ENCODE data around the gene GRAMD4. TPM values are rescaled to one million over a fixed set of nuclear protein-coding genes. Genes with fewer than 3 reads are reported as not detected.

The GRAMD4 gene
- total and polyA plus RNA-seq, 10 of the 15 experiments (the other 5 are each of a cell fraction or from before 2014, with no cell fraction given) = 0.21 to 45.5 (median 10.6) TPM

DNA sequence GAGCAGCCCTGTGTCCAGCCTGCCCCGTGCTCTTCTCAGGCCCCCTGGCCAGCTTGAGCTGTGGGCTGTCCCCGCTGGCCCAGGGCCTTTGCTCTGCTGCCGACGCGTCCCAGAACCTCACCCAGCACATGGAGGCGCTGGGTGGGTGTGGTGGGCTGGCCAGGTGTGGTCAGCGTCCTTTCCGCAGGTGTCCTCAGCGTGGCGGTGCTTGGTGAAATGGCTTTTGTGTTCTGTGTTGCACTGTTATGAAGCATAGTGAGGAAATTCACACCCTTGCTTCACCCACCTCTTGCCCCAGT is 37.4 kb downstream of the GRAMD4 start (continued):
- TF ChIP-seq, protein P1, sequence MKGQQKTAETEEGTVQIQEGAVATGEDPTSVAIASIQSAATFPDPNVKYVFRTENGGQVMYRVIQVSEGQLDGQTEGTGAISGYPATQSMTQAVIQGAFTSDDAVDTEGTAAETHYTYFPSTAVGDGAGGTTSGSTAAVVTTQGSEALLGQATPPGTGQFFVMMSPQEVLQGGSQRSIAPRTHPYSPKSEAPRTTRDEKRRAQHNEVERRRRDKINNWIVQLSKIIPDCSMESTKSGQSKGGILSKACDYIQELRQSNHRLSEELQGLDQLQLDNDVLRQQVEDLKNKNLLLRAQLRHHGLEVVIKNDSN (IDR thresholded peaks at IDR 0.05; ENCODE audit: borderline replicate concordance, extremely low read length, insufficient read depth, low read depth, low read length) = no peak
- no peak for TF ChIP-seq NFIC (IDR thresholded peaks at IDR 0.05; ENCODE audit: low read depth, low read length)

DNA sequence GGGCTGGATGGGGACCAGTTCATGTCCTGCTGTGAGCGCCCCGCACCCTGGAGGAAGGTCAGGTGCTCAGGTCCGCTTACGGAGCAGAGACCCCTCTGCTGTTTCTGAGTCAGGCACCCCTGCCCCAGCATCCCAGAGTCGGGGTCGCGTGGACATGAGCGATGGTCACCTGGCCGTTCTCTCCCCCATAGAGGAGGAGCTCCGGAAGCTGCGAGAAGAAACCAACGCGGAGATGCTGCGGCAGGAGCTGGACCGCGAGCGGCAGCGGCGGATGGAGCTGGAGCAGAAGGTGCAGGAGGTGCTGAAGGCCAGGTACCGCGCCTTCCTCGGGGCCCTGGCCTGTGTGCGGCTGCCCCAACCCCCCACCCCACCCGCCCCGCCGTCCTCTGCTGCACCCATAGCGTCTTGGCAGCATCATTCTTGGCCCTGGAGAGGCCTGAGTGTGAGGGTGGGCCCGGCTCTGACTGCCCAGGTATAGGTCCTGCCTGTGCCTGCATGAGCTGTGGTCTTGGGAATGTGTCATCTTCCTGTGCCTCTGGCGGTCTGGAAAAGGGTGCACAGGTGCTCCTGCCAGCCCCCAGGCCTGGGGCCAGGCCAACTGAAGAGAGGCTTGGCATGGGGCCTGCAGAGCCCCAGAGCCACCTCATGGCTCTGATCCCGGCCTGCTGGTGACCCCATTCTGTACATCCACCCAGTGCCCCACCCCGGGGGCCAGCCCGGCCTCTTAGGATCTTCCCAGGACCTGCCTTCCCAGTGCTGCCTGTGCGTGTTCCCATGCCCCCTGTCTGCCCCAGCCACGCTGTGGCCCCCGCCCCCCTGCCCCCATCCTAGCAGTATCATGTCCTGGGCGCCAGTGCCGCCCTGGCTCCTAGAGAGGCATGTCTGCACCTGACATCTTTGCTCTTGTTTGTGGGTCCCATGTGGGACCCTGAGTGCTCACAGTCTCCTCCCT is 38.1 kb downstream of the GRAMD4 start:
- Histone ChIP-seq H3K4me3 (no peak overlapping the region), H3K27ac (ENCODE audit: control insufficient read depth, insufficient read depth) (no peak overlapping the region), H3K4me1 (ENCODE audit: control insufficient read depth, insufficient read depth, low read length) (peaks cover 6% of the 10 kb centered on the region), H3K36me3 (ENCODE audit: control insufficient read depth in 2 of 2, insufficient read depth in 2 of 2, low read length in 1 of 2) (peaks cover 0 to 8% of the 10 kb centered on the region in 2 experiments; a peak in 2 of 4 replicates), H4K20me1 (ENCODE audit: control insufficient read depth, insufficient read depth) (no peaks in the 10 kb centered on the region), H3K79me2 (ENCODE audit: control insufficient read depth, insufficient read depth, low read length) (no peaks in the 10 kb centered on the region), H3K9me3 (replicated peaks; ENCODE audit: control insufficient read depth, insufficient read depth, low read length) (no peaks in the 10 kb centered on the region), H3K27me3 (replicated peaks in 1 of 2; ENCODE audit: control insufficient read depth in 2 of 2, insufficient read depth in 2 of 2, low read length in 1 of 2) (no peaks in the 10 kb centered on the region), H2AFZ (ENCODE audit: control insufficient read depth, low read depth, low read length) (no peak overlapping the region), H3K9ac (ENCODE audit: control insufficient read depth, insufficient read depth, low read length) (no peak overlapping the region), H3K4me2 (ENCODE audit: control insufficient read depth, insufficient read depth) (no peak overlapping the region)
- no peak for FAIRE-seq
- DNase-seq (ENCODE audit: low read depth, low spot score) = no peak
- CTCF ChIA-PET = no interaction called here
- 83% methylated on average over 27 of the region's 37 CpGs for WGBS (ENCODE audit: insufficient coverage, insufficient replicate concordance, low lambda C conversion rate, missing lambda C conversion rate)
- in situ Hi-C loops (cut with MboI) = no loop called here
- SMC1A ChIA-PET (ENCODE audit: uncharacterized antibody, unreplicated experiment) = no interaction called here
- RAD21 ChIA-PET (ENCODE audit: unreplicated experiment) = no interaction called here
- ATAC-seq = no peak
- intact Hi-C loops (cut with micrococcal nuclease; ENCODE audit: unreplicated experiment) = no loop called here
- POLR2A ChIA-PET = no interaction called here
- BruUV-seq (replicated peaks) = no TSS peak
- TF ChIP-seq IKZF1 (conservative IDR thresholded peaks at IDR 0.05) = no peak
- TF ChIP-seq ZNF217 (IDR thresholded peaks at IDR 0.05) = no peak
- TF ChIP-seq, protein P2, sequence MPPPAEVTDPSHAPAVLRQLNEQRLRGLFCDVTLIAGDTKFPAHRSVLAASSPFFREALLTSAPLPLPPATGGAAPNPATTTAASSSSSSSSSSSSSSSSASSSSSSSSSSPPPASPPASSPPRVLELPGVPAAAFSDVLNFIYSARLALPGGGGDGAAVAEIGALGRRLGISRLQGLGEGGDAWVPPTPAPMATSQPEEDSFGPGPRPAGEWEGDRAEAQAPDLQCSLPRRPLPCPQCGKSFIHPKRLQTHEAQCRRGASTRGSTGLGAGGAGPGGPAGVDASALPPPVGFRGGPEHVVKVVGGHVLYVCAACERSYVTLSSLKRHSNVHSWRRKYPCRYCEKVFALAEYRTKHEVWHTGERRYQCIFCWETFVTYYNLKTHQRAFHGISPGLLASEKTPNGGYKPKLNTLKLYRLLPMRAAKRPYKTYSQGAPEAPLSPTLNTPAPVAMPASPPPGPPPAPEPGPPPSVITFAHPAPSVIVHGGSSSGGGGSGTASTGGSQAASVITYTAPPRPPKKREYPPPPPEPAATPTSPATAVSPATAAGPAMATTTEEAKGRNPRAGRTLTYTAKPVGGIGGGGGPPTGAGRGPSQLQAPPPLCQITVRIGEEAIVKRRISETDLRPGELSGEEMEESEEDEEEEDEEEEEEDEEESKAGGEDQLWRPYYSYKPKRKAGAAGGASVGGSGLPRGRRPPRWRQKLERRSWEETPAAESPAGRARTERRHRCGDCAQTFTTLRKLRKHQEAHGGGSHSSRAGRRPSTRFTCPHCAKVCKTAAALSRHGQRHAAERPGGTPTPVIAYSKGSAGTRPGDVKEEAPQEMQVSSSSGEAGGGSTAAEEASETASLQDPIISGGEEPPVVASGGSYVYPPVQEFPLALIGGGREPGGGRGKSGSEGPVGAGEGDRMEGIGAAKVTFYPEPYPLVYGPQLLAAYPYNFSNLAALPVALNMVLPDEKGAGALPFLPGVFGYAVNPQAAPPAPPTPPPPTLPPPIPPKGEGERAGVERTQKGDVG (CRISPR knock-in tag; IDR thresholded peaks at IDR 0.05) = no peak
- TF ChIP-seq BRCA1 (IDR thresholded peaks at IDR 0.05; ENCODE audit: low read depth, low read length) = no peak
- TF ChIP-seq ZNF384 (IDR thresholded peaks at IDR 0.05; ENCODE audit: borderline replicate concordance, low read depth, low read length) = no peak
- TF ChIP-seq, protein P3, sequence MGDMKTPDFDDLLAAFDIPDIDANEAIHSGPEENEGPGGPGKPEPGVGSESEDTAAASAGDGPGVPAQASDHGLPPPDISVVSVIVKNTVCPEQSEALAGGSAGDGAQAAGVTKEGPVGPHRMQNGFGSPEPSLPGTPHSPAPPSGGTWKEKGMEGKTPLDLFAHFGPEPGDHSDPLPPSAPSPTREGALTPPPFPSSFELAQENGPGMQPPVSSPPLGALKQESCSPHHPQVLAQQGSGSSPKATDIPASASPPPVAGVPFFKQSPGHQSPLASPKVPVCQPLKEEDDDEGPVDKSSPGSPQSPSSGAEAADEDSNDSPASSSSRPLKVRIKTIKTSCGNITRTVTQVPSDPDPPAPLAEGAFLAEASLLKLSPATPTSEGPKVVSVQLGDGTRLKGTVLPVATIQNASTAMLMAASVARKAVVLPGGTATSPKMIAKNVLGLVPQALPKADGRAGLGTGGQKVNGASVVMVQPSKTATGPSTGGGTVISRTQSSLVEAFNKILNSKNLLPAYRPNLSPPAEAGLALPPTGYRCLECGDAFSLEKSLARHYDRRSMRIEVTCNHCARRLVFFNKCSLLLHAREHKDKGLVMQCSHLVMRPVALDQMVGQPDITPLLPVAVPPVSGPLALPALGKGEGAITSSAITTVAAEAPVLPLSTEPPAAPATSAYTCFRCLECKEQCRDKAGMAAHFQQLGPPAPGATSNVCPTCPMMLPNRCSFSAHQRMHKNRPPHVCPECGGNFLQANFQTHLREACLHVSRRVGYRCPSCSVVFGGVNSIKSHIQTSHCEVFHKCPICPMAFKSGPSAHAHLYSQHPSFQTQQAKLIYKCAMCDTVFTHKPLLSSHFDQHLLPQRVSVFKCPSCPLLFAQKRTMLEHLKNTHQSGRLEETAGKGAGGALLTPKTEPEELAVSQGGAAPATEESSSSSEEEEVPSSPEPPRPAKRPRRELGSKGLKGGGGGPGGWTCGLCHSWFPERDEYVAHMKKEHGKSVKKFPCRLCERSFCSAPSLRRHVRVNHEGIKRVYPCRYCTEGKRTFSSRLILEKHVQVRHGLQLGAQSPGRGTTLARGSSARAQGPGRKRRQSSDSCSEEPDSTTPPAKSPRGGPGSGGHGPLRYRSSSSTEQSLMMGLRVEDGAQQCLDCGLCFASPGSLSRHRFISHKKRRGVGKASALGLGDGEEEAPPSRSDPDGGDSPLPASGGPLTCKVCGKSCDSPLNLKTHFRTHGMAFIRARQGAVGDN (IDR thresholded peaks at IDR 0.05) = no peak
- TF ChIP-seq, protein P4, sequence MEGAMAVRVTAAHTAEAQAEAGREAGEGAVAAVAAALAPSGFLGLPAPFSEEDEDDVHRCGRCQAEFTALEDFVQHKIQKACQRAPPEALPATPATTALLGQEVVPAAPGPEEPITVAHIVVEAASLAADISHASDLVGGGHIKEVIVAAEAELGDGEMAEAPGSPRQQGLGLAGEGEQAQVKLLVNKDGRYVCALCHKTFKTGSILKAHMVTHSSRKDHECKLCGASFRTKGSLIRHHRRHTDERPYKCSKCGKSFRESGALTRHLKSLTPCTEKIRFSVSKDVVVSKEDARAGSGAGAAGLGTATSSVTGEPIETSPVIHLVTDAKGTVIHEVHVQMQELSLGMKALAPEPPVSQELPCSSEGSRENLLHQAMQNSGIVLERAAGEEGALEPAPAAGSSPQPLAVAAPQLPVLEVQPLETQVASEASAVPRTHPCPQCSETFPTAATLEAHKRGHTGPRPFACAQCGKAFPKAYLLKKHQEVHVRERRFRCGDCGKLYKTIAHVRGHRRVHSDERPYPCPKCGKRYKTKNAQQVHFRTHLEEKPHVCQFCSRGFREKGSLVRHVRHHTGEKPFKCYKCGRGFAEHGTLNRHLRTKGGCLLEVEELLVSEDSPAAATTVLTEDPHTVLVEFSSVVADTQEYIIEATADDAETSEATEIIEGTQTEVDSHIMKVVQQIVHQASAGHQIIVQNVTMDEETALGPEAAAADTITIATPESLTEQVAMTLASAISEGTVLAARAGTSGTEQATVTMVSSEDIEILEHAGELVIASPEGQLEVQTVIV (IDR thresholded peaks at IDR 0.05; ENCODE audit: borderline replicate concordance, partially characterized antibody) = no peak
- no peak for TF ChIP-seq SREBF1 (IDR thresholded peaks at IDR 0.05; ENCODE audit: low read length)
